Measurements from ENCODE around the gene TIMM50. TPM values are rescaled to one million over a fixed set of nuclear protein-coding genes. Genes with fewer than 3 reads are reported as not detected.

Gene TIMM50
- total and polyA plus RNA-seq, 2 of the 13 experiments (the other 11 are each of a cell fraction or from before 2014, with no cell fraction given) = 91.1 to 92.5 TPM

GRCh38 chr19:39539518-39540332 lies 59.1 kb downstream of the TIMM50 start, which contains the start of gene EID2 (continued):
- peak; percentile 72 for TF ChIP-seq ZBTB14 (CRISPR knock-in tag; IDR thresholded peaks at IDR 0.05)
- peak; percentile 70 for TF ChIP-seq RXRA (CRISPR knock-in tag; IDR thresholded peaks at IDR 0.05)
- 0 out of 2 replicates have a peak, but pooled peaks have one; percentile 50 for TF ChIP-seq ZNF441 (CRISPR knock-in tag; IDR thresholded peaks at IDR 0.05; ENCODE audit: borderline replicate concordance)
- no peak for TF ChIP-seq ZNF230 (CRISPR knock-in tag; IDR thresholded peaks at IDR 0.05)
- no peak for TF ChIP-seq ZFP36L1 (CRISPR knock-in tag; IDR thresholded peaks at IDR 0.05)
- no peak for TF ChIP-seq KDM3A (CRISPR knock-in tag; IDR thresholded peaks at IDR 0.05; ENCODE audit: low read depth)
- peak; percentile 95 for TF ChIP-seq SALL2 (CRISPR knock-in tag; IDR thresholded peaks at IDR 0.05)
- TF ChIP-seq POLR2AphosphoS5 (IDR thresholded peaks at IDR 0.05; ENCODE audit: low read depth, low read length) = peak; percentile 88
- TF ChIP-seq ZSCAN21 (CRISPR knock-in tag; IDR thresholded peaks at IDR 0.05; ENCODE audit: borderline replicate concordance) = 0 out of 2 replicates have a peak, but pooled peaks have one; percentile 62
- TF ChIP-seq ZNF264 (CRISPR knock-in tag; IDR thresholded peaks at IDR 0.05) = 0 out of 2 replicates have a peak, but pooled peaks have one; percentile 43
- no peak for TF ChIP-seq JUN (CRISPR knock-in tag; IDR thresholded peaks at IDR 0.05)
- TF ChIP-seq TAF15 (IDR thresholded peaks at IDR 0.05; ENCODE audit: low read depth, low read length, poor library complexity, severe bottlenecking) = no peak
- TF ChIP-seq SNAPC2 (CRISPR knock-in tag; IDR thresholded peaks at IDR 0.05) = 0 out of 2 replicates have a peak, but pooled peaks have one; percentile 58
- TF ChIP-seq AHR (CRISPR knock-in tag; IDR thresholded peaks at IDR 0.05) = 0 out of 2 replicates have a peak, but pooled peaks have one; percentile 39
- TF ChIP-seq ZFP91 (CRISPR knock-in tag; IDR thresholded peaks at IDR 0.05; ENCODE audit: borderline replicate concordance) = peak; percentile 54; the same call in 1 of the 2 replicates
- 0 out of 2 replicates have a peak, but pooled peaks have one; percentile 32 for TF ChIP-seq ZNF225 (CRISPR knock-in tag; IDR thresholded peaks at IDR 0.05)
- TF ChIP-seq PHF8 (CRISPR knock-in tag; IDR thresholded peaks at IDR 0.05) = peak; percentile 96
- no peak for TF ChIP-seq SCMH1 (CRISPR knock-in tag; IDR thresholded peaks at IDR 0.05; ENCODE audit: borderline replicate concordance)
- peak; percentile 74 for TF ChIP-seq ZNF574 (CRISPR knock-in tag; IDR thresholded peaks at IDR 0.05)
- no peak for TF ChIP-seq PLSCR1 (CRISPR knock-in tag; IDR thresholded peaks at IDR 0.05; ENCODE audit: borderline replicate concordance)
- TF ChIP-seq FOXJ3 (CRISPR knock-in tag; IDR thresholded peaks at IDR 0.05; ENCODE audit: borderline replicate concordance) = peak; percentile 55; the same call in 1 of the 2 replicates

All from HepG2 (cell line).